HG02623 (cell line): ENCODE measurements around the gene TNNC2.
A peak's percentile ranks its signal among the peaks of the same experiment; 100 is the strongest.
"Not testable (repeated sequence)": the region's sequence is repeated elsewhere in the genome, so short reads cannot be mapped to it uniquely, and the experiment has no call there.

ENCODE experiments used
- ATAC-seq: cut with Tn5 transposase; IDR thresholded peaks from one replicate; pipeline ENCODE4 v1.9.1; 2021; ENCODE audit warnings: moderate library complexity; ENCODE audit not compliant: unreplicated experiment

TNNC2 gene

DNA sequence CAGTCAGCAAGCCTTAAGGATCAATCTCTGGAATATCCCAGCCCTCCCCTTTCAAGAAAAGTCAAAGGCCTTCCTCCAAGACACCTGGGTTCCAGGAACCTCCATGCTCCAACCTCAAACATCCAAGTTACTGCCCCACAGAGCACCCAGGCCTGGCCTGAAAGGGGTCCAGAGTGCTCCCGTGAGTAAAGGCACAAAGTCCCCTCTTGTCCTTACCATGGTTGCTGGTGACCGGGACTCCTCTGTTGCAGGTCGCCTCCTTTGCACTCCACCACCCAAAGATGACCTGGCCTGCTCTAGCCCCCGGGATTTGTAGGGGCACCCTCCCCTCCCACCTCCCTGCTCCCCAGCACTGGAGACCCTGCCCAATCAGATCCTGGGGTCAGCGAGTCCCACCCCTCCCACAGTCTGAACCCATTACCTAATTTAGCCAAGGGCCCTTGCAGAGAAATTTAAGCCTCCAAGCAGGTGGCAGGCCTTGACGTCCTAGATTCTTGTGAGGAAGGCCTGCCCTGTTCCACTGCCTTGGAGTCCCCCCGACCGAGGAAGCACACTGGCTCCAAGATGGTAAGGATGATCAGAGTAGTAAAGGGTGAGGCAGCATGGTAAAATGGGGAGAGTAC lies at the start of gene TNNC2:
Gene TNNC2 (minus strand): TSS at position 283 of the 623 bp plus-strand sequence. CDS start 64 bp downstream, at position 219.
- no peak for ATAC-seq

DNA sequence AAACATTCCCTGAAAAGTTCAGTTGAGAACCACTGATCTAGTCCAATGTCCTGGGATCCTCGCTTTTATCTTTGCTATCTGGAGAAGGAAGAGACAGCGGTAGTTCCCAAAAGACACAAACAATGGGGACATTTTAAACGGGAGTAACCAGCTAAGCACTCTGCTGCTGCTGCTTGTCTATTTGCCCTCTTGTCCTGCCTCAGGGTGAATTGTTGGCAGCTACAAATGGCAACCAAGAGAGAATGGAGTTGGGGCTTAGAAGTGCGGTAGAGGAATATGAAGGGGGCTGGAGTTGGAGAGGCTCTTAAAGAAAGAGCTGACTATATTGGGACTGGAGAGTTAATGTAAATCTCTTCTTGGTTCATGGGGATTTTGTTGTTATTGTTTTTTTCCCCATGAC lies 47.5 kb upstream of the TNNC2 start:
- no peak for ATAC-seq

DNA sequence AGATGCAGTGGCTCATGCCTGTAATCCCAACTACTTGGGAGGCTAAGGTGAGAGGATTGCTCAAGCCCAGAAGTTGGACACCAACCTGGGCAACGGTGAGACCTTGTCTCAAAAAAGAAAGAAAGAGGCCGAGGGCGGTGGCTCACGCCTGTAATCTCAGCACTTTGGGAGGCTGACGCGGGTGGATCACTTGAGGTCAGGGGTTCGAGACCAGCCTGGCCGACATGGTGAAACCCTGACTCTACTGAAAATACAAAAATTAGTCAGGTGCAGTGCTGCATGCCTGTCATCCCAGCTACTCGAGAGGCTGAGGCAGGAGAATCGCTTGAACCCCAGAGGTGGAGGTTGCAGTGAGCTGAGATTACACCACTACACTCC lies 47.0 kb upstream of the TNNC2 start:
- not testable (repeated sequence) for ATAC-seq

DNA sequence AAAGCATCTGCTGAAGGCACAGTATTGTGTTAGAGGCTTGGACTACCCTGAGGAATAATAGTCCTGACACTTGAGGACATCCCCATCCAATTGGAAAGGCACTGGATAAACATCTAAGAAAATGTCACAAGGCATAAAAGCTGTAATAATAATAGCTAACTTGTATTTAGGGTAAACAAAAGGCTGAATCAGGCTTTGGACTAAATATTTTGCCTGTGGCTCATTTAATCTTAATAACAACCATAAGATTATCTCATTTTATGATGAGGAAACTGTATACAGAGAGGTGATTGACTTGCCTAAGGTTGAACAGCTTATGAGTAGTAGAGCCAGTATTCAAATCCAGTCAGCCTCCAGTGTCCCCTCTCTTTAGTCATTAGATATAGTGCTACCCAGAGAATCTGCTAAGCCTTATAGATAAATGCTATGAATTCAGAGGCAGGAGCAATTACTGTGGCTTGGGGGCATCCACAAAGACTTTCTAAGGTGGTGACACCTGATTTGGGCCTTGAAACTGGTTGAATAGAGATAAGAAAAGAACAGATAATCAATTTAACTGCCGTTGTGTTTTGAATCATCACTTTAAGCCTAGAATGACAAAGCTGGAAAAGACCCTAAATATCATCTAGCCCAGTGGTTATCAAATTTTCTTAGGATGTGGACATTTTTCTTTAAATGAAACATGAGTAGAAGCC lies 46.4 kb upstream of the TNNC2 start:
- ATAC-seq: no peak

DNA sequence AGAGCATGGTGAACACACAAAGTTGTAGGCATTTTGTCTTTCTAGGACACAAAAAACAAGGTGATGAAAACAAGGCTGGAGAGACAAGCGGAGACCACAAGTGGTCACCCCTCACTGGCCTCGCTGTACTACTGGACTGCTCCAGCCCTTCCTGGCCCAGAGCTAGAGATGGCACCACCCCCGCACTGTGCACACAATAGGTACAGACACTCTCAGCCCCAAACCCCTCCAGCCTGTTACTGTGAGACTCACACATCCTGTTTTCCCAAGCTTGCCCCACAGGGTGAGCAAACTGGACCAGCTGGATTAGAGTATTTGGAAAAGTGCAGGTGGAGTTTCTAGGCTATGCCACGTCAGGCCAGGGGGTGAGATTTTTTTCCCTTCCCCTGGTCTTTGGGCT lies 45.5 kb upstream of the TNNC2 start:
- no peak for ATAC-seq

DNA sequence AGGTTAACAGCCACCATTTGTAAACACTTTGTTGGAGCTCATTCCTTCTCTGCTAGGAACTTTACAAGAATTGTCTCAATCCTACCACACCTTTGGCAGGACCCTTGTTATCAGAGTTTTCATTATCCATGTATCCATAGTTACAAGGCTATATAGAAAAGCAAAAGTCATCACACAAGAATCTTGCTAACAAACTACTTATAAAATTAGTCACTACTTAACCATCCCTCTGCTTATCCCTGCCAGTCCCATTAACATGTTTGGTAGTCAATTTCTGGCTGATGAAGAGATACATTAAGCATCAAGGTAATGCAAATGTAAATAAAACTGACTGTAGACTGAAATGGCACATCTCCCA lies 40.7 kb upstream of the TNNC2 start:
- ATAC-seq: no peak

DNA sequence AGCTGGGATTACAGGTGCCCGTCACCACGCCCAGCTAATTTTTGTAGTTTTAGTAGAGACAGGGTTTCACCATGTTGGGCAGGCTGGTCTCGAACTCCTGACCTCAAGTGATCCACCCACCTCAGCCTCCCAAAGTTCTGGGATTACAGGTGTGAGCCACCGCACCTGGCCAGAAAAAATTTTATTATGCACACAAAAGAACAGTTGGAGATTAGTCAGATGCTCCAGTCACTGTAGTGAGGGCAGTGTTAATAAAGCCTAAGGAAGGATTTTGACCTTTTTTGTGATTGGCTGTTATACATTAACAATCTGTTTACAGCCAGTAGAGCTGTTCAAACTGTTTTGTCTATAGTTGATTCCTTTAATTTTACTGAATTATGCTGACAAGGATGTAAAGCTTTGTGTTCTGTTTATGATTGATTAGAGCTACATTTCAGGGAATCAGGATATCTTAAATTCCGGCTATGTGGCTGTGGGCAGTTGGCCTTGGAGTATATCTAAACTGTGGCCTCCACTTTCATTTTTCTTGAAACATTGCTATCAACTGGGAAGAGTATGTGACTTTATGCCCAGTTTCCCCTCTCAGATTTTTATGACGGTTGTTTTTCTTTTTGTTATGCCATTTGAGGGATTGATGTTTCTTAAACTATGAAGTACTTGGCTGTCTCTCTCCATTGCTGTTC lies 40.2 kb upstream of the TNNC2 start:
- ATAC-seq: no peak

DNA sequence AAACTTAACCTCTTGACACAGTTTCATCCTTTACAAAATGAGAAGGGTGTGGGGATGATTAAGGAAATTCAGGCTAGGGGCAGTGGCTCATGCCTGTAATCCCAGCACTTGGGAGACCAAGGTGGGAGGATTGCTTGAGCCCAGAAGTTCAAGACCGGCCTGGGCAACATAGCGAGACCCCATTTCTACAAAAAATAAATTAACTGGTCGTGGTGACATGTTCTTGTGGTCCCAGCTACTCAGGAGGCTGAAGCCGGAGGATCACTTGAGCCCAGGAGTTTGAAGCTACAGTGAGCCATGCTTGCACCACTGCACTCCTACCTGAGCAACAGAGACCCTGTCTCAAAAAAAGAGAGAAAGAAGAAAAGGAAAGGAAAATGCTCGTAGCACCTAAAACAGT lies 39.3 kb upstream of the TNNC2 start:
- no peak for ATAC-seq

DNA sequence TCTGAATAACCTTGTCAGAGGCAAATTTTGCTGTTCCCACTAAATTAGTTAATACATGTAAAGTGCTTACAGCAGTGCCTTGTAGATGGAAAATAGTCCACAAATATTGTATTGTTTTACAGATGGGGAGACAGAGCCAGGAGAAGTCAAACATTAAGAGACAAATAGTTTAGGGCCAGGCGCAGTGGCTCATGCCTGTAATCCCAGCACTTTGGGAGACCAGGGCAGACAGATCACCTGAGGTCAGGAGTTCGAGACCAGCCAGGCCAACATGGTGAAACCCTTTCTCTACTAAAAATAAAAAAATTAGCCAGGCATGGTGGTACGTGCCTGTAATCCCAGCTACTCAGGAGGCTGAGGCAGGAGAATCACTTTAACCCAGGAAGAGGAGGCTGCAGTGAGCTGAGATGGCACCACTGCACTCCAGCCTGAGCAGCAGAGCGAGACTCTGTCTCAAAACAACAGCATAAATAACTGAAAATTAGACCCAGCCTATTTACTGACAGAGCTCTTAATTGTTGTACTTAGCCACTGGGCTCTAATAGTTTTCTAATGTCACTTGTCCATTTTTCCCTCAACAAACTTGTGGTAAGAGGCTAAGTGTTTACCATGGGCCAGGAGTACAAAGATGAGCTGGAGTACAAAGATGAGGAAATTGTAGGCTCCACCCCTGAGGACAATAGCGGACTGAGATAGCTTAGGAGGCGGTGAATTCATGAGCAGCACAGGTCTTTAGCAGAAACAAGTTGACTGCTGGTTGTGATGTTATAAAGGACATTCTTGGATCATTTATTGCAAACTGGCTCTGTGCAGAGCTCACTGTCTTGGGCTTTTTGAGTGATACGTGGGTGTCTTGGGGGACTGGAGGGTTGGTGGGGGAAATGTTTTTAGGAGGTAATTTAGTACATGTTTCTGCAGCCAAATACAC lies 36.7 kb upstream of the TNNC2 start:
- ATAC-seq: no peak

DNA sequence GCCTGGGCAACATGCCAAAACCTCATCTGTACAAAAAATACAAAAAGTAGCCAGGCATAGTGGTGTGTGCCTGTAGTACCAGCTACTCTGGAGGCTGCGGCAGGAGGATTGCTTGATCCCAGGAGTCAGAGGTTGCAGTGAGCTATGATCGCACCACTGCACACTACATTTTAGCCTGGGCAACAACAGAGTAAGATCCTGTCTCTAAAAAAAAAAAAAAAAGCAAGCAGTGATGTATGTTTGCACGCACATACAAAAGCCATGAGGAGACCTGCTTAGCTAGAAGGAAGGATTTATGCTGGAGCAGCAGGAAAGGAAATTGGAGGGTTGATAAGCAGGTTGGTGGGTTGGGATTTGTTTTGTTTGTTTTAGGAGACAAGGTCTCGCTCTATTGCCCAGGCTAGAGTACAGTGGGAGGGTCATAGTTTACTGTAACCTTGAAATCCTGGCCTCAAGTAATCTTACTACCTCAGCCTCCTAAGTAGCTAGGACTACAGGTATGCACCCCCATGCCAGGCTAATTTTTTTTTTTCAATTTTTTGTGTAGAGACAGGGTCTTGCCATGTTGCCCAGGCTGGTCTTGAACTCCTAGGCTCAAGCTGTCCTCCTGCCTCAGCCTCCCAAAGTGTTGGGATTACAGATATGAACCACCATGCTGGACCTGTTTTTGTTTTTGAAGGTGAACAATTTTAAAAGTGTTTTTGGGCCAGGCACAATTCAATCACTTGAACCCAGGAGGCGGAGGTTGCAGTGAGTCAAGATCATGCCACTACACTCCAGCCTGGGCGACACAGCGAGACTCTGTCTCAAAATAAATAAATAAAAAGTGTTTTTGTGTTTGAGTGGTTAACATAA lies 34.3 kb upstream of the TNNC2 start:
- ATAC-seq: no peak

DNA sequence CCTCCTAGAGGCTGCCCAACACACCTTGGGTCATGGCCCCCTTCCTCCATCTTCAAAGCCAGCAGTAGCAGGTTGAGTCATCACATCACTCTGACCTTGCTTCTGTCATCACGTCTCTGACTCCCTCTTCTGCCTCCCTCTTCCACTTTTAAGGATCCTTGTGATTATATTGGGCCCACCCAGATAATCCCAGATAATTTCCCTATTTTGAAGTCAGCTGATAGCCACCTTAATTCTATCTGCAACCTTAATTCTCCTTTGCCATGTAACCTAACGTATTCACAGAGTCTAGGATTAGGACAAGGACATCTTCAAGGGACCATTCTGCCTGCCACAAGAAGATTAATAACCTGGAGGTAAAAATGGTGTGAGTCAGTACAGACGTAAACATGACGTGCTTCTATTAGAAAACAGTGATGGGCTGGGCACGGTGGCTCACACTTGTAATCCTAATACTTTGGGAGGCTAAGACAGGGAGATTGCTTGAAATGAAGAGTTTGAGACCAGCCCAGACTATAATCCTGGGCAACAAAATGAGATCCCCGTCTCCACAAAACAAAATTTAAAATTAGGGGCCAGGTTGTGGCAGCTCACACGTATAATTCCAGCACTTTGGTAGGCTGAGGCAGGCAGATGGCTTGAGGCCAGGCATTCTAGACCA lies 33.6 kb upstream of the TNNC2 start:
- ATAC-seq: no peak

DNA sequence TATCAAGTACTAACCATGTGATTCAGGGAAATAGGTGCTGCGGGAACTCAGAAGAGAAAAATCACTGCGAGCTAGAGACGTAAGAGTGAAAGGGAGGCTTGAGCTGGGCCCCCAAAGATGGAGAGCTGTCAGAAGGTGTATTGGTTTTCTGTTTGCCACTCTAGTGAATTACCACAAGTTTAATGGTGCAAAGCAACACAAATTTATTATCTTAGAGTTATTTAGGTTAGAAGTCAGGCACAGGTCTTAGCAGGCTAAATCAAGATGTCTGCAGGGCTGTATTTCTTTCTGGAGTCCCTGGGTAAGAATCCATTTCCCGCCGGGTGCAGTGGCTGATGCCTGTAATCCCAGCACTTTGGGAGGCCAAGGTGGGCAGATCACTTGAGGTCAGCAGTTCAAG lies 32.8 kb upstream of the TNNC2 start:
- ATAC-seq: no peak

DNA sequence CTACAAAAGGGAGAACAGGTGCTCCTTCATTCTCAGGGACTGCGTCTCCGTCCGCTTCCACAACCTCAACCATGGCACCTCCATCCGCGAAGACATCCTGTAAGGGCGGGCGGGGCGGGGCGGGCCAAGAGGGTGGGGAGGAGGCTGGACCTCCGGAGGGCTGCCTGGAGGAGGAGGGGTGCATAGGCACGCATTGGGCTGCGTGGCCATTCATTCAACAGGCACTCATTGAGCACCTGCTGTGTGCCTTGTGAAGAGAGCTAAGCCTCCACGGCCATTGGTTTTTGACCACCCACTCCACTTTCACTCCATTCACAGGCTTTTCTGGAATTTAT lies 30.7 kb upstream of the TNNC2 start:
- peak; percentile 10 for ATAC-seq

DNA sequence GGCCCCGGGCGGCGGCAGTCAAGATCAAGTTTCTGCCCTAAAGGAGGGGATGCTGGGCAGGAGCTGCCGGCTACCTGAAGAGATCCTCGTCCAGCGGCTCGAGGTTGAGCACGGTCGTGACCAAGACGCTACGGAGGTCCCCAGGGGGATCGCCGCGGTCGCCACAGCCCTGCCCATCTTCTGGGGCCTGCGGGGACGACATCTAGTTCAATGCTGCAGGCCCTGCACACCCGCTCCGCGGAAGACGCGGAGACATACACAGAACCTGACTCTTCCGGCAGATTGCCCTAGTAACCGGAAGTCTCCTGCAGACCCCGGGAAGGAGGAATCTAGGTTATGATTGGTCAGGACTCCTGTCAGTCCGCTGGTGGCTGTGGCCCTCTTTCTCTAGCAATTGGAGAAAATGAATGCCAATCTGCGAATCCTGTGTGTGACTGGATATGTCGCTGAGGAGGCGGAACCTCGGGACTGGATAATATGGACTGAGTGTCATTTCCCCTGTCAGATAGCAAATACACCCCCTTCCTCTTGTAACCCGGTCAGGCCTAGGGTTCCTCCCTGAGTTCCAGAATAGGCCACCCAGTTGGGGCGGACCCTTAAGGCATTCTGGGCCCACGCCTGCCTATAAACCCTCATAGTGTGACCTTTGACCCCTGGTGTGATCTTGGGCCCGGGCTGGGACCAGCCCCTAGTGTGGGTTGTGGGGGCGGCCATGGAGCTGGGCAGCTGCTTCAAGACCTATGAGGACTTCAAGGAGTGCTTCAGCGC lies 30.2 kb upstream of the TNNC2 start, which contains the start of the genes ACOT8 and ZSWIM3:
Gene ACOT8 (minus strand): TSS at position 279 of the 768 bp plus-strand sequence. CDS start 77 bp downstream, at position 202.
Gene ZSWIM3 (plus strand): TSS at position 501 of the 768 bp plus-strand sequence. CDS start 212 bp downstream, at position 713.
- peak; percentile 97 for ATAC-seq

DNA sequence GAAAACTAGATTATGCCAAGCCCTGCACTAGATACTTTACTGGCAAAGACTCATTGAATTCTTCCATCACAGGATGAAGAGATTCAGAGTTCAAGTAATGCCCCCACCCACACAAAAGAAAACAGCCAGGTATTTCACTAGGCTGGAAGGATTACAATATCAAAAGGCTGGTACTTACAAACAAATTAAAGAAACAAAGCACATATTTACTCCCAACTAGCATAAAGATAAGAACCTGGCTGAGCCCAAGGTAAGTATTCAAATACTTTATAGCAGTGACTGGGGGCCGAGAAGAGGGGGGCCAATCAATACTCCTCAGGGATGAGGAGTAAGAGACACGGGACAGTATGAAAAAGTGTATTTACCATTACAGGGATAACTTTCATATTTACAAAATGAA lies 26.4 kb upstream of the TNNC2 start:
- ATAC-seq: no peak

DNA sequence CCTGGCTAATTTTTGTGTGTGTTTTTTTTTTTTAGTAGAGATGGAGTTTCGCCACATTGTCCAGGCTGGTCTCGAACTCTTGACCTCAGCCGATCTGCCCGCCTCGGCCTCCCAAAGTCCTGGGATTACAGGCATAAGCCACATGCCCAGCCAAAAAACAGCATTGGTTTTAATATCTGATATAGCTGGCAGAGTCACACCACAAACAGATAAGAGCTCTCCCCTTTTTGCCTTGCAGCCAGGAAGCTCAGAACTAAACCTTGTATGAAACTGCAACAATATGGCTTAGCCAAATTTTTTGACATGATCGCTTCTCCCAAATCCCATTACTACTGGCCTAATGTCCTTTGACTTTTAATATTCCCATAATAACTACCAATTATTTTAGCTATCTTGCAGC lies 25.2 kb upstream of the TNNC2 start:
- ATAC-seq: no peak

DNA sequence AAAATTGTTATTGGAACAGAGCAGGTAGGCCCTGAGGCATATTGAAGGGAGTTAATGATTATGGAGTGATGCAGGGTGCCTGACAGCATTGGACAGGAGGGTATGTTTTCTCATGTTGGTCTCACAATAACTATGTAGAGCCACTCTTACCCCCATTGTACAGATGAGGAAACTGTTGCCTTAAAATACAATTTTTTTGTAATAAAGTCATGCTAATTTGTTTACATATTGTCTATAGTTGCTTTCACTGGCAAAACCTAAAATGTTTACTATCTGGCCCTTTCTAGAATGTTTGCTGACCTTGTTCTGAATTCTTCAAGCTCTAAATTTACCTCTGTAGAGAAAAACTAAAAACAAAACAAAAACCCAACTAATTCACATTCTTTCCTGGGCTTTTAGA lies 24.4 kb upstream of the TNNC2 start:
- no peak for ATAC-seq

DNA sequence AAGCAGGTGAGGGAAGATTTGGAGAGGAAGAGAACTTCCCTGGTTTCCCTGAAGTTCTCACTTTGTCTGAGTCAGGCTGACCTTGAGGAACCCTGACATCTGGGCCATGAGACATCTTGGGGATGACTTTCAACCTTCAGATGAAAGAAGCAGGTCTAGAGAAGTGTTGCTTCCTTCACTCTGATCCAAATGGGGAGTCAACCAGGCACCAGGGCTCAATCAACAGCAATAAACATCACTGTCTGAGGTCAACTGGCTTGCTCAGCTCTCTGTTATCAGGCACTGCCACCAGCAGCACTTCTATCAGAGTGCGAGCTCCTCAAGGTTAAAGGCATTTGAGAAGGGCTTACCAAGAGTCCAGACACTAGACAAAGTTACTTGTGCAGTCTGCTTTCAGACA lies 23.8 kb upstream of the TNNC2 start:
- ATAC-seq: no peak

DNA sequence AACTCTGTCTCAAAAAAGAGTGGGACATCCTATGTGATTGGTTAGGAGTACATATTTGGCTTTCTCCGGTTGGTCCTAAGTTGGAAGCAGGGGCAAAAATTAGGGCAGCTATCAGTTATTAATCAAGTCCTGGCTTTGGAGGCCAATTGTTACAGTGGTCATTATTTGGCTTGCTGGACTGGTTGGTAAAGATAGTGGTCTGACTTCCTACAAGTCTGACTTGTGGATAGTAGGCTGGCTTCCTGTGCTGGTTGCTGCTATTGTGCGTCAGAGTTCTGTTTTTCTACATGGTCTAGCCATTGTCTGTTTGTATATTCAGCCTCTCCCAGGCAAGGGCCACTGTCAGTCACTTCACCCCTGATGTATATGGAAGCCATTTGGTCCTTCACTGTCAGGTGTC lies 23.1 kb upstream of the TNNC2 start:
- no peak for ATAC-seq
